ENCODE measurements around the gene SPATS2L.

Gene SPATS2L

DNA sequence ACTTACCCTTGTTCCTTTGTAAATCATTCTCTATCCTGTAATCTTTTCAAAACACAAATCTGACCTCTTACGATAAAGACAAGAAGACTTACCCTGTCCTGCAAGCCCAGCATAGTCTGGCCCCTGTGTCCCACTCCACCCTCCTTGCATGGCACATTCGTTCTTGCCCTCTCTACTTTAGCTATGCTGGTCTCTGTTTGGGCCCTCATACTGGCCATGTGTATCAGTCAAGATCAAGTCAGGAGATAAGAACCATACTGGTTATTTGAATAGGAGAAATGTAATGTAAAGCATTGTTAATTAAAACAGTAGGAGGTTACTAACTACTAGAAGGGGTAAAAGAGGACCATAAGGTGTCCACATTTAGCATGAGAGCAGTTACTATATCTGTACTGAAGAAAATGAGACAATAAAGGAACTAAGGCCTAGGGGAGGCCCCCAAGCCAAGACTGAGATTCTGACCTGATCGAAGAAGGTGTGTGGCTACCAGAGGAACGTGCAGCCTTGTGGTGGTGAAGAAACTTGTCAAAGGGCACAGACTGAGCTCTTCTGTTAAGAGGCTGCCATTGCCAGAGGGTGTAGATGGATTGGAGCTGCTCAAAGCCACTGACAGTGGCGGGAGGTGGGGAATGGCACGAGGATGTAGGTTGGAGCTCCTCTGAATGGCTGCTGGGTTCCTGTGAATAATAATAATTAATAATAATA is 122.6 kb downstream of the SPATS2L start:
- no peak for TF ChIP-seq CTCF (IDR thresholded peaks at IDR 0.05; ENCODE audit: insufficient read depth, low read length, poor library complexity, severe bottlenecking)
- Histone ChIP-seq H3K36me3 (ENCODE audit: control insufficient read depth, insufficient read depth, low read length) (no peaks in the 10 kb centered on the region), H3K4me3 (replicated peaks; ENCODE audit: low read depth, low read length) (no peak overlapping the region), H3K27me3 (replicated peaks; ENCODE audit: control insufficient read depth, insufficient read depth, low read length) (no peaks in the 10 kb centered on the region)
- no peak for DNase-seq (ENCODE audit: extremely low read depth, insufficient read length)

GRCh38 chr2:200430017-200430416 is 123.5 kb downstream of the SPATS2L start:
- no peak for TF ChIP-seq CTCF (IDR thresholded peaks at IDR 0.05; ENCODE audit: insufficient read depth, low read length, poor library complexity, severe bottlenecking)

DNA sequence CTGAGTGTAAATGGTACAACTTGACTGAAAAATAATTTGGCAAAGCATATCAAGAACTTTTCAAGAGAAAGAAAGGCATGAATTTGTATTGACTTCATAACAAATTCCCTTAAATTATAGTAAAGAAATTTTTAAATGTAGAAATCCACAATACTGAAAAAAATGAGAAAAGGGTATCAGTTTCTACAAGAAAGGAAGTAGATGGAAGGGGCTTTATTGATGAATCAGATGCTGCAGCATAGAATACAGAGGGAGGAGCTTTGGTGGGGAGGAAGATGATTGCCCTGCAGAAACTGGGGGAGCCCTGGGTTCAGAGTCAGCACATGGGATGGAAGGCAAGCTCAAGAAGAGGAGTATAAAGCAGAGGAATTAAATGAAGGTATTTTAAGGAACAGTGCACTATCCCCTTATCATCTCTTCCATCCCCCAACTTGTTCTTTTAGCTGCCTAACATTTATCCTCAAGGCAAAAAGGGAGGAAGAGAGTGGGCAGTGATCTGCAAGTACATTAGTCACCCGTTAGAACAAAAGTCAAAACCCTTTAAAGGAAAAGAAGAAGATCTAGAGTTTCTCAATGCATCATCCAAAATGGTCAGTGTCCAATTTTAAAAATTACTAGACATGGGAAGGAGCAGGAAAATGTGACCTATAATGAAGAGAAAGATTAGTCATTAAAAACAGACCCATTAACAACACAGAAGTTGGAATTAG is 125.7 kb downstream of the SPATS2L start:
- no peak for DNase-seq (ENCODE audit: extremely low read depth, insufficient read length)
- no peak for TF ChIP-seq CTCF (IDR thresholded peaks at IDR 0.05; ENCODE audit: insufficient read depth, low read length, poor library complexity, severe bottlenecking)
- Histone ChIP-seq H3K4me3 (replicated peaks; ENCODE audit: low read depth, low read length) (no peak overlapping the region), H3K36me3 (ENCODE audit: control insufficient read depth, insufficient read depth, low read length) (no peaks in the 10 kb centered on the region), H3K27me3 (replicated peaks; ENCODE audit: control insufficient read depth, insufficient read depth, low read length) (no peaks in the 10 kb centered on the region)

More at GRCh38 chr2:200430017-200430416, 123.5 kb downstream of the SPATS2L start:
- no peaks in the 10 kb centered on the region for H3K27me3 ChIP-seq (replicated peaks; ENCODE audit: control insufficient read depth, insufficient read depth, low read length)
- DNase-seq (ENCODE audit: extremely low read depth, insufficient read length): no peak
- H3K36me3 ChIP-seq (ENCODE audit: control insufficient read depth, insufficient read depth, low read length): no peaks in the 10 kb centered on the region
- H3K4me3 ChIP-seq (replicated peaks; ENCODE audit: low read depth, low read length): no peak overlapping the region

DNA sequence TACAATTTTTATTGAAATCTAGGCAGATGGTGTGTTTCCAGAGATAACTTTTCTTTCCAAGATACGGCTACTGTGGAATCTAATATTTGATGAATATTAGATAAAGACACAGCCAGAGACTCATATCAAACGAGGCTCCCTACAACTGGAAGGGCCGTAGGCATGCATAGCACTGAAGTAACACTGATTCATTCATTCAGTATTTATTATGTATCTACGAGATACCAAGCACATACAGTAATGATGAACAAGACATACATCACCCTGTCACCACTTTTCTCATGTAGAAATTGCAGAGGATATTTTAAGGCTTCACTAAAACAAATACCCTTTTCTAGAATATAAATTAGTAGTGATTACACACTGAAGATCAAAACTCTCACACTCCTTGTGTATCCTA is 128.9 kb downstream of the SPATS2L start:
- no peak overlapping the region for H3K4me3 ChIP-seq (replicated peaks; ENCODE audit: low read depth, low read length)
- no peak for TF ChIP-seq CTCF (IDR thresholded peaks at IDR 0.05; ENCODE audit: insufficient read depth, low read length, poor library complexity, severe bottlenecking)
- H3K27me3 ChIP-seq (replicated peaks; ENCODE audit: control insufficient read depth, insufficient read depth, low read length): no peaks in the 10 kb centered on the region
- no peaks in the 10 kb centered on the region for H3K36me3 ChIP-seq (ENCODE audit: control insufficient read depth, insufficient read depth, low read length)
- no peak for DNase-seq (ENCODE audit: extremely low read depth, insufficient read length)

GRCh38 chr2:200438251-200438650 is 131.8 kb downstream of the SPATS2L start:
- Histone ChIP-seq H3K4me3 (replicated peaks; ENCODE audit: low read depth, low read length) (no peak overlapping the region), H3K36me3 (ENCODE audit: control insufficient read depth, insufficient read depth, low read length) (no peaks in the 10 kb centered on the region), H3K27me3 (replicated peaks; ENCODE audit: control insufficient read depth, insufficient read depth, low read length) (no peaks in the 10 kb centered on the region)
- DNase-seq (ENCODE audit: extremely low read depth, insufficient read length): no peak
- no peak for TF ChIP-seq CTCF (IDR thresholded peaks at IDR 0.05; ENCODE audit: insufficient read depth, low read length, poor library complexity, severe bottlenecking)

Measured in GM06990 (cell line).